Activated CD8-positive, alpha-beta memory T cell treated with anti-CD3 and anti-CD28 coated beads, Interleukin-2, amount 50 U/mL, for 24 hours (primary cell): Measurements from ENCODE around the gene MRPL48.
"Not testable (repeated sequence)": the region's sequence is repeated elsewhere in the genome, so short reads cannot be mapped to it uniquely, and the experiment has no call there.

Experiments
- DNase-seq: peaks from one replicate; pipeline ENCODE4 v3.0.0-alpha.2; 2020; ENCODE audit errors: extremely low read depth

The MRPL48 gene

GRCh38 chr11:73839123-73839457, 51.4 kb downstream of the MRPL48 start:
- DNase-seq, result no peak

GRCh38 chr11:73851046-73851764, 63.5 kb downstream of the MRPL48 start:
- DNase-seq, result no peak

DNA sequence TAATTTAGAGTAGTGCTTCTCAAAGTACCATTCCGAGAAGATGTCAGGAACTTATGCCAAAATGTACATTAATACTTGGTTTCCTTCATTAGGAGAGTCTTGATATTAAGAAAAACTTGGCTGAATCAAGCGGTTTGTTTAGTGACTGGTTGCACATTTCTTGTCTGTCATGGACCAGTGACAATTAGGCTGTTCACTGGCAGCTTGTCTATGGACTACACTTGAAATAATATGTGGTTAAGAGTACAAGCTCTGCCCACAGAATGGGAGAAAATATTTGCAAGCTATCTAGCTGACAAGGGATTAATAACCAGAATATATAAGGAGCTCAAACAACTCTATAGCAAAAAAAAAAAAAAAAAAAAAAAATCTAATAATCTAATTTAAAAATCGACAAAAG, 64.4 kb downstream of the MRPL48 start:
- DNase-seq, result no peak

GRCh38 chr11:73854680-73855079, 67.0 kb downstream of the MRPL48 start:
- DNase-seq, result no peak

- DNase-seq, result no peak
Measured at GRCh38 chr11:73856031-73856567, 68.4 kb downstream of the MRPL48 start.

DNA sequence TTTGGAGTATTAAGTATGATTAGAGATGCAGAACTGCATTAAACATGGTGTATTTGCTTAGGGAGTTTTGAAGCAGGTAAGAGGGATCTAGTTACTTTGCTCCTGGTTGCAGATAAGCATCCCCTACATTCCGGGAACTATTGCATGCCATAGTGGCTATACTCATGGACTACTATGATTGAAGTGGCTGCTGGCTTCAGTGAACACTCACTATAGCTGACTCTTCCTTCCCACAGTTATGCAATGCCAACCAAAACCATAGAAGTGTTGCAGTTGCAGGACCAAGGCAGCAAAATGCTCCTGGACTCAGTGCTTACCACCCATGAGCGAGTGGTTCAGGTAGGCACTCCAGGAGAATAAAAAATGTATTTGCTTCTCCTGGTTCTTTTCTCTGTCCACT, 72.0 kb downstream of the MRPL48 start:
- no peak for DNase-seq

DNA sequence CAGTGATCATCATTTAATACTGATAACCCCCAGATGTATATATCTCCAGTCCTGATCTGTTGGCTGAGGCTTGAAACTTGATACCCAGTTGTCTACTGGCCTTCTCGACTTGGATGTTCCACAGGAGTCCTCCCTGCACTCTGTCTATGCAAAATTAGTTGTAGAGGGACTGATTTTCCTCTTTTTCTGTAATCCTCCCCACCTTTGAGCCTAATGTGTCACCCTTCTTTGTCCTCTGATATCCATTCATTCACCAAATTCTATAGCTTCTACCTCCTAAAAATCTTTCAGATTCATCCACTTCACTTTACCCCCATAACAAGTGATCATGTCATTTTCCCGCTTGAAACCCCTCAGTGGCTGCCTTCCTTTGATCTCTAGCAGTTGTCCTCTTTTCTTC, 72.5 kb downstream of the MRPL48 start:
- DNase-seq, result no peak

DNA sequence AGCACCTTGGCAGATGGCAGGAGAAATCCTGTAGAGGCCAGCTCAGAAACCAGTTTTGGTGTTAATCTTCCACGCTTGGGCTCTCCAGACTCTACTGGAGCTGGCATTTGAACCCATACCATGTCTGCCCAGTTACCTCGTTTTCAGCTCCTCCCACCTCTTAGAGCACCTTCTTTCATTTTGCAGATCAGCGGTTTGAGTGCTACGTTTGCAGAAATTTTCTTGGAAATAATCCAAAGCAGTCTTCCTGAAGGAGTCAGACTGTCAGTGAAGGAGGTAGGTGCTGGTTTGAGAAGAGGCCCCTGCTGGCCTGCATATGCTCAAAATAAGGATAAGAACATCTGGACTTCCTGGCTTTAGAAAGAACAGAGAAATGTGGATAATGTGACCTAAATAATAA, 75.3 kb downstream of the MRPL48 start:
- no peak for DNase-seq

DNA sequence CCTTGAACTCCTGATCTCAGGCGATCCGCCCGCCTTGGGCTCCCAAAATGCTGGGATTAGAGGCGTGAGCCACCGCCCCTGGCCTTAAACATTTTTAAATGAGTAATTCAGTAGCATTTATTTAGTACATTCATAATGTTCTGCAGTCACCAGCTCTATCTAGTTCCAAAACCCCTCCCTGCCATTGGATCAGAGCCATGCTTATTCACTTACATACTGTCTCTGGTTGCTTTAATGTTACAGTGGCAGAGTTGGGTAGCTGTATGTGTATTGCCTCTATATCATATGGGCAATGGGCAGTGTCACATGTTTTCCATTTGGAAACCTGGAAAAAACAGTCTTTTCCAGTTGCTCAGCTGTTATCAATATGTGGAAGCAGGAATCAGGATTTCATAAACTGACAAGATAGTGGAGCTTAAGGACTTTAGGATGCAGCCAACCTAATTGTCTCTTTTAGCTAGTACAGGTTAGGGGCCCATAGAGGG, 78.5 kb downstream of the MRPL48 start:
- DNase-seq, result no peak

- no peak for DNase-seq
Measured at GRCh38 chr11:73866586-73866996, 78.9 kb downstream of the MRPL48 start.

GRCh38 chr11:73869332-73869949, 81.8 kb downstream of the MRPL48 start:
- DNase-seq, result no peak

DNA sequence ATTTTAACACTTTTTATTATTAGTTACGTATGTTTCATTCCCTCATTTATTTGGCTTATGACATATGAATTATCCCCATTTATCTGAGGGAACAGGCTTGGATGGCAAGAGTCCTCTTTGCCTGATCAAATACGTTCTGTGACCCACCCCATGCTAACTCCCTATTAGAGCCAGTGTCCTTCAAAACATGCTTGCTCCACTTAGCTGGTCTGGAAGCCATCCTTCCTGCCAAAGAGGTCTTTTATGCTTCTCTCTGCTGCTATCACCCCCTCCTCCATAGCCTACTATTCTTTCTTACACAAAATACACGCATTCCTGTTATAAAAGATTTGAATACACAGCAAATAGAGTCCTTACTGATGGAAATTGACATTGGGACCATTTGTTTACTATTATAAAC, 82.6 kb downstream of the MRPL48 start:
- no peak for DNase-seq

DNA sequence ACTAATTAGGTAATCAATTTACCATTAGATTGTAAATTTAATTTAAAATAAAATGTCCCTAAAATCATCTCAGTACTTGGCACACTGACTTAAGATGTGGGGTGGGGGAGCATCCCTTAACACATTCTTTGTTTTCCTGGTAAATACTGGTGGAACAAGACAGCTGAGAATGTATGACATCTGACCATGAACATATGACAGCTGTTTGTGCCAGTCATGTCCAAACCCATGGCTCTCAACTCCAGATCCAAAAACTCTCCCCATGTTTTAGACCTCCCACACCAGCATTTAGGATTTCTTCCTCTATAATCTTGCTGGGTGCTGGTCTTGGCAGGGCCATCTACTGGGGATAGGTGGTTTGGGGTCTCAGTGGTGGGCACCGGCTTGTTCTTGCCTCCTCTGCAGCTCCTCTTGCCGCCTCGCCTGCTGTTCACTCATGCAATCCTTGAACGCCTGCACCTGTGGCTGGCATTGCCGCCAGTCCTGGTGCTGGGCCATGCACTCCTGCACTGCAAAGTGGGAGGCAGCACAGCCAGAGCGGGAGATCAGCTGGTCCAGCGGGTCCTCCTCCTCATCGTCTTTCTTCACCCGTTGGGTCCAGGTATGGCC, 85.2 kb downstream of the MRPL48 start:
- DNase-seq, result no peak

- DNase-seq, result no peak
Measured at GRCh38 chr11:73875380-73875779, 87.7 kb downstream of the MRPL48 start.

DNA sequence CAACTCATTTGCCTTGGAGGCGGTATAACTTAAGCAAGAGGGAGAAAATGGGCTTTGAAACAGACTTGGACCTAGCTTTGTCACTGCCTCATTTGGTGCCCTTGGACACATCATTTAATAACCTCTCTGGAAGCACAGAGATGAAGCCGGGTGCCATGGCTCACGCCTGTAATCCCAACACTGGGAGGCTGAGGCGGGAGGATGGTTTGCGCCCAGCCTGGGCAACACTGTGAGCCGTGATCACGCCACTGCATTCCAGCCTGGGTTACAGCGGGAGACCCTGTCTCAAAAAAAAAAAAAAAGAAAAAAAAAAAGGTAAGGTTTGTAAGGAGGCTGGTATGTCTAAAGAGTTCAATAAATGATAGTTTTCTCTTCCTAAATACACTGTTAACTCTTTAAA, 88.2 kb downstream of the MRPL48 start:
- DNase-seq, result no peak

DNA sequence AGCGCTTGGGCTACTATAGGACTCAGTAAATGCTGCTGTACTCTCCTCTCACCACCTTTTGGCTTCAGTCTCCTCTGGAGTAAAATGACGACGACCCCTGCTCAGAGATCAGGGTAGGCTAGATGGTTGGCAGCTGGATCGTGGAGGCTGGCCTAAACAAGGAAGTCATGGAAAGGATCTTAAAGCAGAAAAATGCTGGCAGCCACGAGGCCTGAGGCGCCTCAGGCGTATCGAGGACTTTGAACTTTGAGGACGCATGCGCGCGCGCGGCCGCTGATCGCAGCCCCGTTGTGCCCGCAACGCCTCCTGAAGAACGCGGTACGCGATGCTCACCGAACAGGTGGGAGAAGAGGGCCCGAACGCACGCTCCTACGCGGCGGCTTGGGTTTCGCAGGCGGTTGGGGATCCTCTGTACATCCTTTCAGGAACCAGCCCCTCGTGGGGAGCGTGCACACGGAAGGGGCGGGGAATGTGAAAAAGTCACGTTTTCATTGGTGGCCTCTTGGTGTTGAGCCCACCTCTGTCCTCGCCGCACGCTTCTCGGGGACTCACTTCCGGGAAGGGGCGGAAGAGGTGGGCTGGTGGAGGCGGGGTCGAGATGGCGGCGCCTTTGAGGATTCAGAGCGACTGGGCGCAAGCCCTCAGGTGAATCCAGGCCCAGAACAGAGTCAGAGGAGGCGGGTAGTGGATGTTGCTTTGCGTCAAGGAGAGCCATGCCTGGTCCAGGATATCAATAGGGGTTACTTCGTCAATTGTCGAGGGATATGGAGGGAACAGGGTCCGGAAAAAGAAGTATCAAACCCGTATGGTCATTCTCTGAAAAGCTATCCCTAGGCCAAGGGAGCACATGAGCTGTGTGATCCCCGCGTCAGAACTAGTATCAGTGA, 89.0 kb downstream of the MRPL48 start, which contains the start of the genes COA4 and PAAF1:
Gene COA4 (minus strand): TSS at position 423 of the 887 bp plus-strand sequence. CDS start 3,468 bp downstream, outside the sequence.
Gene PAAF1 (plus strand): TSS at position 576 of the 887 bp plus-strand sequence. CDS start 23 bp downstream, at position 599.
- peak; percentile 88 for DNase-seq

- no peak for DNase-seq
Measured at GRCh38 chr11:73878771-73879170, 91.1 kb downstream of the MRPL48 start.

- DNase-seq, result not testable (repeated sequence)
Measured at GRCh38 chr11:73880449-73880848, 92.8 kb downstream of the MRPL48 start.

GRCh38 chr11:73883856-73884255, 96.2 kb downstream of the MRPL48 start:
- no peak for DNase-seq

DNA sequence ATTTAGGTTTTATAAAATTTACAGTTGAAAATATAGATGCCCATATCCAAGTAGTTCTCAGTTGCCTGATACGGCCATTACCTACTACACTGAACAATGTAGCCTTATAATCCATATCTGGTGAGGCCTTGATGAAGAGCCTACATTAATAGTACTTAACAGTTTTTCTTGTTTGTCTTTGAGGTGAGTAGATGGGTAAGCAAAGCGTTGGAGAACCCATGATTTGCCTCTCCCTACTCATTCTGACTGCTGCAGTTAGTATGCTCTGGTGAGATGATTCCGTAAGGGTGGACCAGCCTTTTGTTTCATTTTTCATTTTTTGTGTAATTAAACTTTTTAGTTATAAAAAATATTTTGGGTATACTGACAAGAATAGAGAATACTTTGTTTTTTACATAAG, 100.6 kb downstream of the MRPL48 start:
- no peak for DNase-seq

GRCh38 chr11:73889019-73889418, 101.3 kb downstream of the MRPL48 start:
- no peak for DNase-seq

- no peak for DNase-seq
Measured at GRCh38 chr11:73889536-73889935, 101.9 kb downstream of the MRPL48 start.
